SK-N-SH treated with all-trans-retinoic acid at 6 μM for 48 hours (cell line): Measurements from ENCODE around the gene IRGQ.
"Not testable (repeated sequence)": the region's sequence is repeated elsewhere in the genome, so short reads cannot be mapped to it uniquely, and the experiment has no call there.

Experiments used
- ATAC-seq: fragments of 200-7000 bp; cut with Tn5 transposase; 3 replicates; pipeline ENCODE4 v1.9.1; 2020; ENCODE audit warnings: mild to moderate bottlenecking, moderate library complexity
- ARNTL ChIP-seq: fragments of 450-650 bp; formaldehyde crosslinking; IDR thresholded peaks from 2 replicates; pipeline ENCODE4 v1.5.0; 2020; ENCODE audit warnings: low read depth, mild to moderate bottlenecking, moderate library complexity, borderline replicate concordance
- BACH2 ChIP-seq: fragments of 250-450 bp; sonication (Bioruptor Pico); IDR thresholded peaks from 2 replicates; pipeline ENCODE4 v1.9.0; 2021; ENCODE audit warnings: mild to moderate bottlenecking, borderline replicate concordance
- CSDC2 ChIP-seq: fragments of 250-450 bp; sonication (Bioruptor Pico); IDR thresholded peaks from 2 replicates; pipeline ENCODE4 v1.5.0; 2020; ENCODE audit warnings: mild to moderate bottlenecking, moderate library complexity
- ESRRG ChIP-seq: fragments of 250-450 bp; sonication (Bioruptor Pico); IDR thresholded peaks from 2 replicates; pipeline ENCODE4 v1.6.1; 2021; ENCODE audit warnings: mild to moderate bottlenecking
- GLIS3 ChIP-seq: fragments of 250-450 bp; sonication (Bioruptor Pico); IDR thresholded peaks from 2 replicates; pipeline ENCODE4 v1.5.0; 2020; ENCODE audit warnings: mild to moderate bottlenecking, moderate library complexity
- ISL1 ChIP-seq: fragments of 250-450 bp; sonication (Bioruptor Pico); IDR thresholded peaks from 2 replicates; pipeline ENCODE4 v2.1.2; 2022; ENCODE audit warnings: mild to moderate bottlenecking, moderate library complexity
- OSR1 ChIP-seq: fragments of 250-450 bp; sonication (Bioruptor Pico); IDR thresholded peaks from 2 replicates; pipeline ENCODE4 v1.8.0; 2022; ENCODE audit warnings: moderate library complexity, mild to moderate bottlenecking, inconsistent platforms
- PATZ1 ChIP-seq: fragments of 250-450 bp; sonication (Bioruptor Pico); IDR thresholded peaks from 2 replicates; pipeline ENCODE4 v1.8.0; 2020; ENCODE audit warnings: mild to moderate bottlenecking, moderate library complexity, borderline replicate concordance
- PPARA ChIP-seq: fragments of 250-450 bp; sonication (Bioruptor Pico); IDR thresholded peaks from 2 replicates; pipeline ENCODE4 v1.5.0; 2020; ENCODE audit warnings: mild to moderate bottlenecking, borderline replicate concordance
- RARB ChIP-seq: fragments of 250-450 bp; sonication (Bioruptor Pico); IDR thresholded peaks from 2 replicates; pipeline ENCODE4 v1.8.0; 2021; ENCODE audit warnings: mild to moderate bottlenecking, moderate library complexity
- SNAI2 ChIP-seq: fragments of 250-450 bp; sonication (Bioruptor Pico); IDR thresholded peaks from 2 replicates; pipeline ENCODE4 v1.5.0; 2020; ENCODE audit warnings: mild to moderate bottlenecking, moderate library complexity
- TCF4 ChIP-seq: fragments of 250-450 bp; sonication (Bioruptor Pico); IDR thresholded peaks from 2 replicates; pipeline ENCODE4 v1.8.0; 2021; ENCODE audit warnings: mild to moderate bottlenecking, moderate library complexity, borderline replicate concordance
- TOX ChIP-seq: fragments of 250-450 bp; sonication (Bioruptor Pico); IDR thresholded peaks from 2 replicates; pipeline ENCODE4 v1.8.0; 2021; ENCODE audit warnings: mild to moderate bottlenecking, moderate library complexity, borderline replicate concordance
- ZC3H10 ChIP-seq: fragments of 250-450 bp; sonication (Bioruptor Pico); IDR thresholded peaks from 2 replicates; pipeline ENCODE4 v1.5.1; 2021; ENCODE audit warnings: mild to moderate bottlenecking, moderate library complexity
- ZFP3 ChIP-seq: fragments of 250-450 bp; sonication (Bioruptor Pico); IDR thresholded peaks from 2 replicates; pipeline ENCODE4 v1.5.0; 2020; ENCODE audit warnings: mild to moderate bottlenecking, moderate library complexity
- ZFP30 ChIP-seq: fragments of 450-650 bp; formaldehyde crosslinking; IDR thresholded peaks from 2 replicates; pipeline ENCODE4 v1.5.0; 2022; ENCODE audit warnings: mild to moderate bottlenecking, moderate library complexity
- ZNF565 ChIP-seq: fragments of 450-650 bp; formaldehyde crosslinking; conservative IDR thresholded peaks from 2 replicates; pipeline ENCODE4 v1.5.0; 2020; ENCODE audit warnings: low read depth, mild to moderate bottlenecking, moderate library complexity
- ZNF70 ChIP-seq: fragments of 450-650 bp; formaldehyde crosslinking; IDR thresholded peaks from 2 replicates; pipeline ENCODE4 v1.5.0; 2020; ENCODE audit warnings: mild to moderate bottlenecking, moderate library complexity
- ZNF8 ChIP-seq: fragments of 450-650 bp; formaldehyde crosslinking; IDR thresholded peaks from 2 replicates; pipeline ENCODE4 v1.5.0; 2020; ENCODE audit warnings: mild to moderate bottlenecking, moderate library complexity
- TF ChIP-seq, protein P1 (sequence below): fragments of 250-450 bp; sonication (Bioruptor Pico); IDR thresholded peaks from 2 replicates; pipeline ENCODE4 v1.5.0; 2020; ENCODE audit warnings: mild to moderate bottlenecking, moderate library complexity
- TF ChIP-seq, protein P2 (sequence below): fragments of 250-450 bp; sonication (Bioruptor Pico); IDR thresholded peaks from 2 replicates; pipeline ENCODE4 v1.8.0; 2021; ENCODE audit warnings: low read depth, mild to moderate bottlenecking, moderate library complexity, borderline replicate concordance
- TF ChIP-seq, protein P3 (sequence below): fragments of 250-450 bp; sonication (Bioruptor Pico); IDR thresholded peaks from 2 replicates; pipeline ENCODE4 v1.5.1; 2021; ENCODE audit warnings: mild to moderate bottlenecking, moderate library complexity

The IRGQ gene

GRCh38 chr19:43552616-43553015 is 43.3 kb downstream of the IRGQ start:
- ATAC-seq: no peak
- TF ChIP-seq ARNTL (CRISPR knock-in tag): no peak
- TF ChIP-seq, all 23 proteins: peak for 0

- TF ChIP-seq ZFP3 (CRISPR knock-in tag) (no peak), SNAI2 (CRISPR knock-in tag) (no peak), ZNF70 (CRISPR knock-in tag) (no peak), CSDC2 (CRISPR knock-in tag) (no peak), PATZ1 (CRISPR knock-in tag) (no peak), ARNTL (CRISPR knock-in tag) (no peak)
- TF ChIP-seq, protein P1, sequence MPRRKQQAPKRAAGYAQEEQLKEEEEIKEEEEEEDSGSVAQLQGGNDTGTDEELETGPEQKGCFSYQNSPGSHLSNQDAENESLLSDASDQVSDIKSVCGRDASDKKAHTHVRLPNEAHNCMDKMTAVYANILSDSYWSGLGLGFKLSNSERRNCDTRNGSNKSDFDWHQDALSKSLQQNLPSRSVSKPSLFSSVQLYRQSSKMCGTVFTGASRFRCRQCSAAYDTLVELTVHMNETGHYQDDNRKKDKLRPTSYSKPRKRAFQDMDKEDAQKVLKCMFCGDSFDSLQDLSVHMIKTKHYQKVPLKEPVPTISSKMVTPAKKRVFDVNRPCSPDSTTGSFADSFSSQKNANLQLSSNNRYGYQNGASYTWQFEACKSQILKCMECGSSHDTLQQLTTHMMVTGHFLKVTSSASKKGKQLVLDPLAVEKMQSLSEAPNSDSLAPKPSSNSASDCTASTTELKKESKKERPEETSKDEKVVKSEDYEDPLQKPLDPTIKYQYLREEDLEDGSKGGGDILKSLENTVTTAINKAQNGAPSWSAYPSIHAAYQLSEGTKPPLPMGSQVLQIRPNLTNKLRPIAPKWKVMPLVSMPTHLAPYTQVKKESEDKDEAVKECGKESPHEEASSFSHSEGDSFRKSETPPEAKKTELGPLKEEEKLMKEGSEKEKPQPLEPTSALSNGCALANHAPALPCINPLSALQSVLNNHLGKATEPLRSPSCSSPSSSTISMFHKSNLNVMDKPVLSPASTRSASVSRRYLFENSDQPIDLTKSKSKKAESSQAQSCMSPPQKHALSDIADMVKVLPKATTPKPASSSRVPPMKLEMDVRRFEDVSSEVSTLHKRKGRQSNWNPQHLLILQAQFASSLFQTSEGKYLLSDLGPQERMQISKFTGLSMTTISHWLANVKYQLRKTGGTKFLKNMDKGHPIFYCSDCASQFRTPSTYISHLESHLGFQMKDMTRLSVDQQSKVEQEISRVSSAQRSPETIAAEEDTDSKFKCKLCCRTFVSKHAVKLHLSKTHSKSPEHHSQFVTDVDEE: no peak
- TF ChIP-seq, all 23 proteins: peak for 0
- ATAC-seq: no peak
Measured at GRCh38 chr19:43552198-43552450, 43.8 kb downstream of the IRGQ start.

DNA sequence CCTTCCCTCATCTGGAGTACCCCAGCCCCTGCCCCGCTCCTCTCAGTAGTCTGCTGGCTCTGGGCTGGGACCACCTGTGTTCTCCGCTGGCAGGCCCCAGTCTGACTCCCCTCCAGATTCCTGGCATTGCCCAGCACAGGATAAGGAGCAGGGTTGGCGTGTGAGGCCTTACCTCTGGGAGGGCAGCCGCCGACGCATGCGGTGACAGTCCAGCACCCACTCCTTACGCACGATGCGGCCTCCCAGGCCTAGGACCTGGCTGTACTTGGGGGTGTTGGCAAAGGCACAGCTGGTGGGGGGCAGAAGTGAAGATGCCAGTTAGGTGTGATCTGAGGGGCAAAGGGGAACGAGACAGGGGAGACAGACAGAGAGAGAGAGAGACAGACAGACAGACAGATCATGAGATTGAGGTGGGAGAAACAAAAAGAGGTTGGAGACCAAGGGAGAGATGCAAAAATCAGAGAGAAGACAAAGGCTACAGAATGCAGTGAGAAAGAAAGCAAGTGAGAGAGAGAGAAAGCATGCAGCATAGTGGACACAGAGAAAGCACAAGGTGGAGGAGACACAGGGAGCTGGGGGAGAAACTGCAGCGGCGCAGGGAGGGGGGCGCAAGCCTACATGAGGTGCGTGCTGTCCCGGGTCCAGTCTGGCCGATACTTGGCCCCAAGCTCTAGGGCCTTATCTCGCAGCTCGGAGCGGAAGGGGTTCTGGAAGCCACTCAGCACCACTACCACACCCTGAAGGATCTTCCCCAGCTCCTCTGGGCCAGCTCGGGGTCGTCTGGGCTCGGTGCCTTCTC is 44.3 kb downstream of the IRGQ start:
- TF ChIP-seq BACH2 (no peak), ZNF565 (CRISPR knock-in tag) (no peak), ESRRG (CRISPR knock-in tag) (no peak), RARB (CRISPR knock-in tag) (no peak), TCF4 (CRISPR knock-in tag) (no peak), SNAI2 (CRISPR knock-in tag) (no peak), PPARA (no peak), ISL1 (CRISPR knock-in tag) (no peak), PATZ1 (CRISPR knock-in tag) (no peak), CSDC2 (CRISPR knock-in tag) (no peak), ZNF70 (CRISPR knock-in tag) (no peak), TOX (CRISPR knock-in tag) (no peak), ZC3H10 (CRISPR knock-in tag) (no peak), ZFP30 (no peak), OSR1 (CRISPR knock-in tag) (no peak), ZNF8 (CRISPR knock-in tag) (no peak)
- TF ChIP-seq, protein P2, sequence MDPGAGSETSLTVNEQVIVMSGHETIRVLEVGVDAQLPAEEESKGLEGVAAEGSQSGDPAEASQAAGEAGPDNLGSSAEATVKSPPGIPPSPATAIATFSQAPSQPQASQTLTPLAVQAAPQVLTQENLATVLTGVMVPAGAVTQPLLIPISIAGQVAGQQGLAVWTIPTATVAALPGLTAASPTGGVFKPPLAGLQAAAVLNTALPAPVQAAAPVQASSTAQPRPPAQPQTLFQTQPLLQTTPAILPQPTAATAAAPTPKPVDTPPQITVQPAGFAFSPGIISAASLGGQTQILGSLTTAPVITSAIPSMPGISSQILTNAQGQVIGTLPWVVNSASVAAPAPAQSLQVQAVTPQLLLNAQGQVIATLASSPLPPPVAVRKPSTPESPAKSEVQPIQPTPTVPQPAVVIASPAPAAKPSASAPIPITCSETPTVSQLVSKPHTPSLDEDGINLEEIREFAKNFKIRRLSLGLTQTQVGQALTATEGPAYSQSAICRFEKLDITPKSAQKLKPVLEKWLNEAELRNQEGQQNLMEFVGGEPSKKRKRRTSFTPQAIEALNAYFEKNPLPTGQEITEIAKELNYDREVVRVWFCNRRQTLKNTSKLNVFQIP (CRISPR knock-in tag): no peak
- TF ChIP-seq, all 23 proteins: peak for 0
- ATAC-seq: no peak

- ATAC-seq: no peak
- TF ChIP-seq, protein P2 (CRISPR knock-in tag): no peak
- TF ChIP-seq OSR1 (CRISPR knock-in tag) (no peak), GLIS3 (CRISPR knock-in tag) (no peak), SNAI2 (CRISPR knock-in tag) (no peak)
- TF ChIP-seq, protein P3, sequence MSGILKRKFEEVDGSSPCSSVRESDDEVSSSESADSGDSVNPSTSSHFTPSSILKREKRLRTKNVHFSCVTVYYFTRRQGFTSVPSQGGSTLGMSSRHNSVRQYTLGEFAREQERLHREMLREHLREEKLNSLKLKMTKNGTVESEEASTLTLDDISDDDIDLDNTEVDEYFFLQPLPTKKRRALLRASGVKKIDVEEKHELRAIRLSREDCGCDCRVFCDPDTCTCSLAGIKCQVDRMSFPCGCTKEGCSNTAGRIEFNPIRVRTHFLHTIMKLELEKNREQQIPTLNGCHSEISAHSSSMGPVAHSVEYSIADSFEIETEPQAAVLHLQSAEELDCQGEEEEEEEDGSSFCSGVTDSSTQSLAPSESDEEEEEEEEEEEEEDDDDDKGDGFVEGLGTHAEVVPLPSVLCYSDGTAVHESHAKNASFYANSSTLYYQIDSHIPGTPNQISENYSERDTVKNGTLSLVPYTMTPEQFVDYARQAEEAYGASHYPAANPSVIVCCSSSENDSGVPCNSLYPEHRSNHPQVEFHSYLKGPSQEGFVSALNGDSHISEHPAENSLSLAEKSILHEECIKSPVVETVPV (CRISPR knock-in tag): no peak
Measured at GRCh38 chr19:43548706-43549105, 47.2 kb downstream of the IRGQ start.

DNA sequence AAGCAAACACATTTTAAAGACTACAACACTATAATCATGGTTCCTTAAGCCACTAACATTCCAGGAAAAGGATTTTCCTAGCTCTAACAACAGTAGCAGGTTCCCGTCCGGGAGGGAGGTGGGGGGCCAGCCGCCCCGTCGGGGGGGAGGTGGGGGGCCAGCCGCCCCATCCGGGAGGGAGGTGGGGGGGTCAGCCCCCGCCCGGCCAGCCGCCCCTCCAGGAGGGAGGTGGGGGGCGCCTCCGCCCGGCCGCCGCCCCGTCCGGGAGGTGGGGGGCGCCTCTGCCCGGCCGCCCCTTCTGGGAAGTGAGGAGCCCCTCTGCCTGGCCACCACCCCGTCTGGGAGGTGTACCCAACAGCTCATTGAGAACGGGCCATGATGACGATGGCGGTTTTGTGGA is 48.0 kb downstream of the IRGQ start:
- not testable (repeated sequence) for ATAC-seq
